PFSK-1 (cell line): ENCODE results near the gene SLC25A42.

Experiments
- POLR2AphosphoS5 ChIP-seq: IDR thresholded peaks from 2 replicates; pipeline ENCODE4 v1.6.1; 2012; ENCODE audit warnings: low read depth, mild to moderate bottlenecking, control low read depth, low read length, moderate library complexity
- SIN3A ChIP-seq: IDR thresholded peaks from 2 replicates; pipeline ENCODE4 v1.6.1; 2012; ENCODE audit warnings: mild to moderate bottlenecking, low read length, moderate library complexity, borderline replicate concordance; ENCODE audit not compliant: insufficient read depth
- TAF1 ChIP-seq: IDR thresholded peaks from 2 replicates; pipeline ENCODE4 v1.6.1; 2012; ENCODE audit warnings: low read length, control low read depth, borderline replicate concordance; ENCODE audit not compliant: insufficient read depth
- TF ChIP-seq, protein P1 (sequence below), 2 experiments: IDR thresholded peaks; 2 replicates each; pipeline versions ENCODE4 v1.6.1 to v1.8.0; 2011 to 2012; ENCODE audit warnings: low read depth in 2 of 2, low read length in 2 of 2, control low read depth in 1 of 2, inconsistent platforms in 1 of 2, mild to moderate bottlenecking in 1 of 2, moderate library complexity in 1 of 2; ENCODE audit not compliant: insufficient read depth in 1 of 2

DNA sequence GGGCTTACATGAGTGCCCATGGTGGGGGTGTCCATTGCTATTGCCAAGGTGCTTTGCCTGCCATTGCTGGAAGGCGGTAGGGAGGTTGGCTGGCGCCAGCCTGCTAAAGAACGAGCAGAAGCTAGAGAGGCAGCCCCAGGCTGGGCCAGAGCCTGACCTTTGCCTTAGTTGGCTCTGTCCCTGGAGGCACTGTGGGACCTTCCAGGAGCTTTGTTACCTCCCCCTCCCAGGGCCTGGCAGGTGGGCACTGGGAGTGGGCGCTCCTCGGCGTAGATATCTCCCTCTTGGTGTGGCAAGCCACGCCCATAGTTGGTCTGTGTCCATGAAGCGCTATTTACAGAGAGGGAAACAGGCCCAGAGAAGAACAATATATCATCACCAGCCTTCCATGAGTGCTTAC lies 2.3 kb upstream of the SLC25A42 start:
- TF ChIP-seq TAF1 (no peak), SIN3A (no peak), POLR2AphosphoS5 (no peak)
- TF ChIP-seq, protein P1, sequence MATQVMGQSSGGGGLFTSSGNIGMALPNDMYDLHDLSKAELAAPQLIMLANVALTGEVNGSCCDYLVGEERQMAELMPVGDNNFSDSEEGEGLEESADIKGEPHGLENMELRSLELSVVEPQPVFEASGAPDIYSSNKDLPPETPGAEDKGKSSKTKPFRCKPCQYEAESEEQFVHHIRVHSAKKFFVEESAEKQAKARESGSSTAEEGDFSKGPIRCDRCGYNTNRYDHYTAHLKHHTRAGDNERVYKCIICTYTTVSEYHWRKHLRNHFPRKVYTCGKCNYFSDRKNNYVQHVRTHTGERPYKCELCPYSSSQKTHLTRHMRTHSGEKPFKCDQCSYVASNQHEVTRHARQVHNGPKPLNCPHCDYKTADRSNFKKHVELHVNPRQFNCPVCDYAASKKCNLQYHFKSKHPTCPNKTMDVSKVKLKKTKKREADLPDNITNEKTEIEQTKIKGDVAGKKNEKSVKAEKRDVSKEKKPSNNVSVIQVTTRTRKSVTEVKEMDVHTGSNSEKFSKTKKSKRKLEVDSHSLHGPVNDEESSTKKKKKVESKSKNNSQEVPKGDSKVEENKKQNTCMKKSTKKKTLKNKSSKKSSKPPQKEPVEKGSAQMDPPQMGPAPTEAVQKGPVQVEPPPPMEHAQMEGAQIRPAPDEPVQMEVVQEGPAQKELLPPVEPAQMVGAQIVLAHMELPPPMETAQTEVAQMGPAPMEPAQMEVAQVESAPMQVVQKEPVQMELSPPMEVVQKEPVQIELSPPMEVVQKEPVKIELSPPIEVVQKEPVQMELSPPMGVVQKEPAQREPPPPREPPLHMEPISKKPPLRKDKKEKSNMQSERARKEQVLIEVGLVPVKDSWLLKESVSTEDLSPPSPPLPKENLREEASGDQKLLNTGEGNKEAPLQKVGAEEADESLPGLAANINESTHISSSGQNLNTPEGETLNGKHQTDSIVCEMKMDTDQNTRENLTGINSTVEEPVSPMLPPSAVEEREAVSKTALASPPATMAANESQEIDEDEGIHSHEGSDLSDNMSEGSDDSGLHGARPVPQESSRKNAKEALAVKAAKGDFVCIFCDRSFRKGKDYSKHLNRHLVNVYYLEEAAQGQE (IDR thresholded peaks at IDR 0.05; ENCODE audit: insufficient read depth in 1 of 2, low read depth in 2 of 2, low read length in 2 of 2), result no peak
